ENCODE results near the gene MGMT. TPM values are rescaled to one million over a fixed set of nuclear protein-coding genes. Genes with fewer than 3 reads are reported as not detected.

Gene MGMT
- total RNA-seq, 1 donor from 2014 or later = 19.4 TPM

DNA sequence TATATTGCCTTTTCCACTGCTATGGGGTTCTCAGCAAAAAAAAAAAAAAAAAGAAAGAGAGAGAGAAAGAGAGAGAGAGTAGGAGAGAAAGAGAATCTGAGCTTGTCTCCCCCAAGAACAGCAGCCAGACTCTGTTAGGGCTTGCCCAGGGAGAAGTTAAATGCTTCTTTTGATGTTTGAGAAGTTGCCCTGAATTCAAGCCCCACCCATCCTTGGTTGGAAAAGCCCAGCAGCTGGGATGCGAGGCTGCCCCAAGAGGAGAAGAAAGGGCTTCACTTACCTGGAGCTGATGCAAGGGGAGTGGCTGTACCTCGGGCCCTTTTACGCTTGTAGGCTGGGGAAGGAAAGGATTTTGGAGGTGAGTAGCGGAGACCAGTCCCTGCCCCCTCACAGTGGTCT is 20.9 kb upstream of the MGMT start:
- Histone ChIP-seq H3K4me1 (no peaks in the 10 kb centered on the region), H3K36me3 (no peaks in the 10 kb centered on the region), H3K27ac (no peak overlapping the region), H3K27me3 (no peaks in the 10 kb centered on the region), H3K9me3 (no peaks in the 10 kb centered on the region), H3K4me3 (no peak overlapping the region)
- TF ChIP-seq CTCF (IDR thresholded peaks at IDR 0.05) = no peak
- DNase-seq = no peak
- intact Hi-C loops (cut with DNase I) = no loop called here
- ATAC-seq = no peak

GRCh38 chr10:129447486-129447885 is 19.6 kb upstream of the MGMT start:
- Histone ChIP-seq H3K9me3 (no peaks in the 10 kb centered on the region), H3K27me3 (no peaks in the 10 kb centered on the region), H3K36me3 (no peaks in the 10 kb centered on the region), H3K4me3 (no peak overlapping the region), H3K4me1 (no peaks in the 10 kb centered on the region), H3K27ac (no peak overlapping the region)
- intact Hi-C loops (cut with DNase I) = no loop called here
- ATAC-seq = no peak
- TF ChIP-seq CTCF (IDR thresholded peaks at IDR 0.05) = no peak
- no peak for DNase-seq

DNA sequence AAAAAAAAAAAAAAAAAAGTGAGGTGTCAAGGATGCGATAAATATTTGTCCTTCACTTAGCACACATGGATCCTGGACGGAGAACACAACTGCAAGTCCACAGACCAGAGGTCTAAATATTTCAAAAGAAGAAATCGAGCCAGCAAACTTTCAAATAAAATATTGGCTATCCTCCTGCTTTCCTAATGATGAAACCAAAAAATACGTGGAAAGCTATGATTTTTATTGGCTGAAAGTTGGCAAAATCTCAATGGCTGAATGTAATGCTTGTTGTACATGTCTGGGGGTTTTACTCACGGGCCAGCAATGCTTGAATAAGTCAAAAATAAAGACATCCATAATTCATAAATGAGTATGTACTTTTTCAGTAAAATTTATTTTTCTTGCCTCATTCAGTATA is 19.0 kb upstream of the MGMT start:
- Histone ChIP-seq H3K4me1 (no peaks in the 10 kb centered on the region), H3K9me3 (no peaks in the 10 kb centered on the region), H3K27me3 (no peaks in the 10 kb centered on the region), H3K27ac (no peak overlapping the region), H3K4me3 (no peak overlapping the region), H3K36me3 (no peaks in the 10 kb centered on the region)
- no peak for DNase-seq
- no peak for ATAC-seq
- TF ChIP-seq CTCF (IDR thresholded peaks at IDR 0.05) = no peak
- intact Hi-C loops (cut with DNase I) = no loop called here

GRCh38 chr10:129448539-129448938 is 18.5 kb upstream of the MGMT start:
- H3K36me3 ChIP-seq = no peaks in the 10 kb centered on the region
- no peaks in the 10 kb centered on the region for H3K27me3 ChIP-seq
- H3K4me3 ChIP-seq = no peak overlapping the region
- H3K27ac ChIP-seq = no peak overlapping the region
- TF ChIP-seq CTCF (IDR thresholded peaks at IDR 0.05) = no peak
- no peaks in the 10 kb centered on the region for H3K9me3 ChIP-seq
- DNase-seq = no peak
- no peaks in the 10 kb centered on the region for H3K4me1 ChIP-seq
- intact Hi-C loops (cut with DNase I) = no loop called here
- ATAC-seq = no peak

GRCh38 chr10:129449893-129450292 is 17.1 kb upstream of the MGMT start:
- no peak for ATAC-seq

More at GRCh38 chr10:129449893-129450292, 17.1 kb upstream of the MGMT start:
- no peaks in the 10 kb centered on the region for H3K27me3 ChIP-seq
- H3K27ac ChIP-seq = no peak overlapping the region
- H3K36me3 ChIP-seq = no peaks in the 10 kb centered on the region
- intact Hi-C loops (cut with DNase I) = no loop called here
- H3K4me1 ChIP-seq = no peaks in the 10 kb centered on the region
- no peaks in the 10 kb centered on the region for H3K9me3 ChIP-seq
- H3K4me3 ChIP-seq = no peak overlapping the region
- DNase-seq = no peak
- no peak for TF ChIP-seq CTCF (IDR thresholded peaks at IDR 0.05)
